AG04450 (cell line): ENCODE data around the gene MYH8. TPM values are rescaled to one million over a fixed set of nuclear protein-coding genes. Genes with fewer than 3 reads are reported as not detected.

ENCODE experiments used
- CTCF ChIA-PET: fragments of 300-600, 350-600 bp; formaldehyde crosslinking; extraction: SDS; loops from one replicate; lab custom pipeline; 2022; ENCODE audit warnings: antibody characterized with exemption, inconsistent platforms; lab: Charles Lee
- POLR2A ChIA-PET: fragments of 350-600 bp; formaldehyde crosslinking; extraction: SDS; loops from one replicate; lab custom pipeline; 2021; ENCODE audit warnings: antibody characterized with exemption, inconsistent platforms; lab: Yijun Ruan, JAX
- DNase-seq: peaks from one replicate; pipeline ENCODE4 v3.0.0-alpha.2; 2011; ENCODE audit warnings: low read depth, low spot score
- H3K27ac ChIP-seq: one replicate; pipeline ENCODE4 v1.5.1; 2012; ENCODE audit warnings: low read depth, low read length, control low read depth
- H3K27me3 ChIP-seq: one replicate; pipeline ENCODE4 v1.6.0; 2012; ENCODE audit warnings: low read length; ENCODE audit not compliant: control insufficient read depth, insufficient read depth
- H3K4me3 ChIP-seq: 2 replicates; pipeline ENCODE4 v1.5.1; 2011; ENCODE audit warnings: mild to moderate bottlenecking, low read depth, low read length, control low read depth
- H3K9me3 ChIP-seq: 2 replicates; pipeline ENCODE4 v1.5.1; 2012; ENCODE audit warnings: low read length; ENCODE audit not compliant: control insufficient read depth, insufficient read depth
- CTCF ChIP-seq: IDR thresholded peaks from 2 replicates; pipeline ENCODE4 v1.5.1; 2011; ENCODE audit warnings: low read depth, low read length, control low read depth, inconsistent platforms
- polyA plus RNA-seq: library from polyadenylated mRNA; depleted of rRNA; stranded (reverse); fragments of >200 nt; gene quantifications from 2 replicates; pipeline ENCODE4 v1.2.3, GENCODE V29; 2011

The MYH8 gene
- polyA plus RNA-seq, 1 experiment, result not detected

- H3K9me3 ChIP-seq, result peaks cover 10% of the 10 kb centered on the region; the same call in 1 of the 2 replicates
- no peak for TF ChIP-seq CTCF
- CTCF ChIA-PET, result no interaction called here
Measured at GRCh38 chr17:10457952-10458351, 36.2 kb upstream of the MYH8 start.

GRCh38 chr17:10447026-10447931, 25.5 kb upstream of the MYH8 start:
- ChIA-PET POLR2A (no interaction called here), CTCF (interaction anchor here (1.5 kb wide), 1 partner anchor 170 kb away, joined by 4 read pairs; no protein-coding TSS in a partner anchor)
- DNase-seq, result no peak
- no peaks in the 10 kb centered on the region for H3K27me3 ChIP-seq
- H3K9me3 ChIP-seq, result peaks cover 7% of the 10 kb centered on the region; the same call in 1 of the 2 replicates
- TF ChIP-seq CTCF, result no peak
- H3K4me3 ChIP-seq, result no peak overlapping the region
- no peak overlapping the region for H3K27ac ChIP-seq

More at GRCh38 chr17:10457952-10458351, 36.2 kb upstream of the MYH8 start:
- Histone ChIP-seq H3K27ac (no peak overlapping the region), H3K27me3 (no peaks in the 10 kb centered on the region), H3K4me3 (no peak overlapping the region)
- DNase-seq, result no peak
- POLR2A ChIA-PET, result no interaction called here

- no peak overlapping the region for H3K27ac ChIP-seq
- ChIA-PET POLR2A (no interaction called here), CTCF (no interaction called here)
- no peak for DNase-seq
- no peak overlapping the region for H3K4me3 ChIP-seq
- peaks cover 7% of the 10 kb centered on the region for H3K9me3 ChIP-seq
- H3K27me3 ChIP-seq, result no peaks in the 10 kb centered on the region
- no peak for TF ChIP-seq CTCF
Measured at GRCh38 chr17:10439816-10440215, 18.1 kb upstream of the MYH8 start.

GRCh38 chr17:10435096-10435495, 13.3 kb upstream of the MYH8 start:
- no peak for DNase-seq

More at GRCh38 chr17:10435096-10435495, 13.3 kb upstream of the MYH8 start:
- Histone ChIP-seq H3K9me3 (peaks cover 3% of the 10 kb centered on the region; the same call in 1 of the 2 replicates), H3K27me3 (no peaks in the 10 kb centered on the region), H3K27ac (no peak overlapping the region), H3K4me3 (no peak overlapping the region)
- ChIA-PET CTCF (no interaction called here), POLR2A (no interaction called here)
- no peak for TF ChIP-seq CTCF
